GDM1 (cell line): ENCODE data around the gene MRPL4.

Experiments
- DNase-seq: peaks from one replicate; lab custom pipeline; 2025; lab: John Stamatoyannopoulos, UW

Gene MRPL4

DNA sequence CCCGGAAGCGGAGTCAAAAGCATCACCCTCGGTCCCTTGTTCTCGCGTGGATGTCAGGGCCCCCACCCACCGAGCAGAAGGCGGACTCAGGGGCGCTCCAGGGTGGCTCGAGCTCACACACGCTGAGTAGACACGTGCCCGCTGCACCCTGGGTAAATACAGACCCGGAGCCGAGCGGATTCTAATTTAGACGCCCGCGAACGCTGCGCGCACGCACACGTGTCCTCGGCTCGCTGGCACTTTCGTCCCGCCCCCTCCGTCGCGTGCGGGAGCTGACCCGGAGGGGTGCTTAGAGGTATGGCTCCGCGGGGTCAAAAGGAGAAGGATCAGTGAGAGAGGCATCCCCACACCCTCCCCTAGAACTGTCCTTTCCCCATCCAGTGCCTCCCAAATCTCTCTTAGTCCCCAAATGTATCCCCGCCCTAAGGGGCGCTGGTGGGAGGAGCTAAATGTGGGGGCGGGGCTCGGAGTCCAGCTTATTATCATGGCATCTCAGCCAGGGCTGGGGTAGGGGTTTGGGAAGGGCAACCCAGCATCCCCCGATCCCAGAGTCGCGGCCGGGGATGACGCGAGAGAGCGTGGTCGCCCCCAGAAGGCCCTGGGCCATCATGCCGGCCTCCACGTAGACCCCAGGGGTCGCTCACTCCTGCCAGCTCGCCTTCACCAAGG lies 37.3 kb downstream of the MRPL4 start:
- DNase-seq = peak; percentile 86

DNA sequence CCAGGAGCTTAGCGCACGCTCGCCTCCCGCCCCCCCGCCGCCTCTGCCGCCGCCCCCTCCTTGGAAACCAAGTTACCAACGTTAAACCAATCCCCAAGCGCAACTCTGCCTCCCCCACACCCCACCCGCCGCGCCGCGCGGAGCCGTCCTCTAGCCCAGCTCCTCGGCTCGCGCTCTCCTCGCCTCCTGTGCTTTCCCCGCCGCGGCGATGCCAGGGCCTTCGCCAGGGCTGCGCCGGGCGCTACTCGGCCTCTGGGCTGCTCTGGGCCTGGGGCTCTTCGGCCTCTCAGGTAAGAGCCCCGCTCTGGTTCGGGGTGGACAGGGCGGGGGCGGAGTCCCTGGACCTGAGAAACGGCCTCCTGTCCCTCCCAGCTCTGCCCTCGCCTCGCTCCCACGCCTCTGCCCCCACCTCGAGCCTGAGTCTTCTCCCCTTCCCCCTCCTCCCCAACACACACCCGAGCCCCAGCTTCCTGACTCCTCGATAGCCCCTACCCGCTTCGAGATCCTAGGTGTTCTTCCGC lies 37.9 kb downstream of the MRPL4 start, which contains the start of gene ICAM5:
Gene ICAM5, plus strand, starts transcription at position 117 of the 521 bp plus-strand sequence. Its CDS starts 92 bp downstream, at position 209.
- no peak for DNase-seq

DNA sequence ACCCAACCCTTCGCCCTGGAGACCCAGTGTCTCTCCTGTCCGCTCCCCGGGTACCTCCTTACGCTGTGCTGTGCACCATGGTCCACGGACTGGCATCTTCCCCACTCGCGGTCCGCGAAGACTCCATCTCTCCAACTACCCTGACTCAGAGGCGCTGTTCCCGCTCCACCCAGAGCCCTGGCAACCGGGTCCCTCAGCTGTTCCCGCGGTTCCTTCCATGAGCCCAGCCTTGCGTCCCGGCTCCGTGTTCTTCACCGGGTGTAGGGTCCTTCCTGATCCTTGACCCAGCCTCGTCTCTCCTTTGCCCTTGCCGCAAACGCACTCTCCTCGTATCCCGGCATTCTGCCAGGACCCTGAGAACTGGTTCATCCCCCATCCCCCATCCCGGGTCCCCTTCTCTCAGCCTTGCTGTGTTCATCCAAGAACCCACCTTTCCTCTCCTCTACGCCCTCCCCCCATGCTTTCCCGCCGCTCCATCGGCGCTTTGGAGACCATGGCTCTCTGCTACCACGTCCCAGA lies 38.4 kb downstream of the MRPL4 start:
- DNase-seq = no peak

DNA sequence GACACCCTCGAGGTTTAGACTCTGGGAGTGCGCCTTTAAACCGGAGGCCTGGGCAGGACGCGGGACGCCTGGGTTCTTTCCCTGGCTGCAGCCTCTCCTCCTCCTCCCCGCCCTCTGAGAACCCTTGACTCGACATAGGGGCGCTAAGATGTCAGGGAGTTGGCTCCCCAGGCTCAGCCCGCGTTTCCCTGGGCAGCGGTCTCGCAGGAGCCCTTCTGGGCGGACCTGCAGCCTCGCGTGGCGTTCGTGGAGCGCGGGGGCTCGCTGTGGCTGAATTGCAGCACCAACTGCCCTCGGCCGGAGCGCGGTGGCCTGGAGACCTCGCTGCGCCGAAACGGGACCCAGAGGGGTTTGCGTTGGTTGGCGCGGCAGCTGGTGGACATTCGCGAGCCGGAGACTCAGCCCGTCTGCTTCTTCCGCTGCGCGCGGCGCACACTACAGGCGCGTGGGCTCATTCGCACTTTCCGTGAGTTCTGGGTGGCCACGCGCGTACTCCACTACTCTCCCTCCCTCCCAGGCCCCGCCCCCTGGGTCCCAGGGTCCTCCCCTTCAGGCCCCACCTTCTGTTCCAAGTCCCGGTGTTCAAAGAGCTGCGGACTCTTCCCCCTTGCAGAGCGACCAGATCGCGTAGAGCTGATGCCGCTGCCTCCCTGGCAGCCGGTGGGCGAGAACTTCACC lies 39.0 kb downstream of the MRPL4 start:
- DNase-seq = peak; percentile 56

DNA sequence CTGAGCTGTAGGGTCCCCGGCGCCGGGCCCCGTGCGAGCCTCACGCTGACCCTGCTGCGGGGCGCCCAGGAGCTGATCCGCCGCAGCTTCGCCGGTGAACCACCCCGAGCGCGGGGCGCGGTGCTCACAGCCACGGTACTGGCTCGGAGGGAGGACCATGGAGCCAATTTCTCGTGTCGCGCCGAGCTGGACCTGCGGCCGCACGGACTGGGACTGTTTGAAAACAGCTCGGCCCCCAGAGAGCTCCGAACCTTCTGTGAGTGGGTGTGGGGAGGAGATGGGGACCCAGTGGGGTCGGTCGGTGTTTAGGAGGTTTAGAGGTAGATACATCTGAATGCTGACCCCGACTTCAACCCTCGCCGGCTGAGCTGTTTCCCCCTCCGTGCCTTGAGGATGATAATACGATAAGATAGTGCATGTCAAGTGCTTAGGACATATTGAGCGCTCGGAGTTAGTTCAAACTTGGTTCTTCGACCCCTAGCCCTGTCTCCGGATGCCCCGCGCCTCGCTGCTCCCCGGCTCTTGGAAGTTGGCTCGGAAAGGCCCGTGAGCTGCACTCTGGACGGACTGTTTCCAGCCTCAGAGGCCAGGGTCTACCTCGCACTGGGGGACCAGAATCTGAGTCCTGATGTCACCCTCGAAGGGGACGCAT lies 39.7 kb downstream of the MRPL4 start:
- no peak for DNase-seq

DNA sequence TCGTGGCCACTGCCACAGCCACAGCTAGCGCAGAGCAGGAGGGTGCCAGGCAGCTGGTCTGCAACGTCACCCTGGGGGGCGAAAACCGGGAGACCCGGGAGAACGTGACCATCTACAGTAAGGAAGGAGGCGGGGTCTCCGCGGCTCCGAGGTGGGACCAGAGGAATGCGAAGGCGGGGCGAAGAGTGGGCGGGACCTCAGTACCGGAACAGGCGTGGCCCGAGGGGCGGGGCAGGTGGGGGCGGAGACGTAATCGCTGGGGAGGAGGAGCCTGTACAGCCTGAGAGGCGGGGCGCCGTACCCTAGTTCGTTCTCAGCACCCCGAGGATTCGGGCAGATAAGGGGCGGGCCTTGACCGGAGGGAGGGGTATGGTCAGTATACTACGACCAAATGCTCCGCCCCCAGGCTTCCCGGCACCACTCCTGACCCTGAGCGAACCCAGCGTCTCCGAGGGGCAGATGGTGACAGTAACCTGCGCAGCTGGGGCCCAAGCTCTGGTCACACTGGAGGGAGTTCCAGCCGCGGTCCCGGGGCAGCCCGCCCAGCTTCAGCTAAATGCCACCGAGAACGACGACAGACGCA lies 40.3 kb downstream of the MRPL4 start:
- no peak for DNase-seq

DNA sequence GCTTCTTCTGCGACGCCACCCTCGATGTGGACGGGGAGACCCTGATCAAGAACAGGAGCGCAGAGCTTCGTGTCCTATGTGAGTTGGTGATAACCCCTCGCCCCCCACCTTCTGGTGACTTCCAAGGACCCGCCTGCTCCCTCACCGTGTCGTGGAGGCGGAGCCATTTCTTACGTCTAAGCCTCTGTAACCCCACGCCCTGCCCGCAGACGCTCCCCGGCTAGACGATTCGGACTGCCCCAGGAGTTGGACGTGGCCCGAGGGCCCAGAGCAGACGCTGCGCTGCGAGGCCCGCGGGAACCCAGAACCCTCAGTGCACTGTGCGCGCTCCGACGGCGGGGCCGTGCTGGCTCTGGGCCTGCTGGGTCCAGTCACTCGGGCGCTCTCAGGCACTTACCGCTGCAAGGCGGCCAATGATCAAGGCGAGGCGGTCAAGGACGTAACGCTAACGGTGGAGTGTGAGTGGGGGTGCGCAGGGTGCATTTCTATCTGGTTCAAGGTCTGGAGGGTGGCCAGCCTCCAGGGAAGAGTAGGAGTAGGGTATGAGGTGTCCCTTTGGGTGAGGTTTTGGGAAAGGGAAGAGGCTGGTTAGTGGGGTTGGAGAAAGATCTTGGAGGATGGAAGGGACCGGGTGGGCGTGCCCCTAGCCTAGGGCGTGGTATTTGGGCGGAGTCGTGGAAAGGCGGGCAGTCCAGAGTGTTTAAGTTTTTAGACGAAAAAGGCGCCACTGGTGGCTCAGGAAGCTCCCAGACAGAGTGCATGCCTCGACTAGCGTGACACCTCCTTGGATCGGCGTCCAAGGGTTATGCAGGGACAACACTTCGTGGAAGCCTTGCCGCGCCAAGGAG lies 41.0 kb downstream of the MRPL4 start:
- DNase-seq = no peak

DNA sequence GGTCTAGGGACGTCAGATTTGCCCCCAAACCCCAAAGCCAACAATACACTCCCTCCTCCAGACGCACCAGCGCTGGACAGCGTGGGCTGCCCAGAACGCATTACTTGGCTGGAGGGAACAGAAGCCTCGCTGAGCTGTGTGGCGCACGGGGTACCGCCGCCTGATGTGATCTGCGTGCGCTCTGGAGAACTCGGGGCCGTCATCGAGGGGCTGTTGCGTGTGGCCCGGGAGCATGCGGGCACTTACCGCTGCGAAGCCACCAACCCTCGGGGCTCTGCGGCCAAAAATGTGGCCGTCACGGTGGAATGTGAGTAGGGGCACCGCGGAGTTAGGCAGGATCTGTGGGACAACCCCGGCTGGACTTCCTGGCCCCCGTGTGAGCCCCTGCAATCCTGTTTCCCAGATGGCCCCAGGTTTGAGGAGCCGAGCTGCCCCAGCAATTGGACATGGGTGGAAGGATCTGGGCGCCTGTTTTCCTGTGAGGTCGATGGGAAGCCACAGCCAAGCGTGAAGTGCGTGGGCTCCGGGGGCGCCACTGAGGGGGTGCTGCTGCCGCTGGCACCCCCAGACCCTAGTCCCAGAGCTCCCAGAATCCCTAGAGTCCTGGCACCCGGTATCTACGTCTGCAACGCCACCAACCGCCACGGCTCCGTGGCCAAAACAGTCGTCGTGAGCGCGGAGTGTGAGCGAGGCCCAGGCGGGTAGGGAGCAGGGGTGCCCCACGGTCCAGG lies 41.8 kb downstream of the MRPL4 start:
- DNase-seq = no peak

DNA sequence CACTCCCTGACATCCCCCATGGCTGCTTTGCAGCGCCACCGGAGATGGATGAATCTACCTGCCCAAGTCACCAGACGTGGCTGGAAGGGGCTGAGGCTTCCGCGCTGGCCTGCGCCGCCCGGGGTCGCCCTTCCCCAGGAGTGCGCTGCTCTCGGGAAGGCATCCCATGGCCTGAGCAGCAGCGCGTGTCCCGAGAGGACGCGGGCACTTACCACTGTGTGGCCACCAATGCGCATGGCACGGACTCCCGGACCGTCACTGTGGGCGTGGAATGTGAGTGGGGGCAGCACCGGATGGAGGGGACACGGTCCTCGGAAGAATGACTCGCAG lies 42.3 kb downstream of the MRPL4 start:
- DNase-seq = no peak

DNA sequence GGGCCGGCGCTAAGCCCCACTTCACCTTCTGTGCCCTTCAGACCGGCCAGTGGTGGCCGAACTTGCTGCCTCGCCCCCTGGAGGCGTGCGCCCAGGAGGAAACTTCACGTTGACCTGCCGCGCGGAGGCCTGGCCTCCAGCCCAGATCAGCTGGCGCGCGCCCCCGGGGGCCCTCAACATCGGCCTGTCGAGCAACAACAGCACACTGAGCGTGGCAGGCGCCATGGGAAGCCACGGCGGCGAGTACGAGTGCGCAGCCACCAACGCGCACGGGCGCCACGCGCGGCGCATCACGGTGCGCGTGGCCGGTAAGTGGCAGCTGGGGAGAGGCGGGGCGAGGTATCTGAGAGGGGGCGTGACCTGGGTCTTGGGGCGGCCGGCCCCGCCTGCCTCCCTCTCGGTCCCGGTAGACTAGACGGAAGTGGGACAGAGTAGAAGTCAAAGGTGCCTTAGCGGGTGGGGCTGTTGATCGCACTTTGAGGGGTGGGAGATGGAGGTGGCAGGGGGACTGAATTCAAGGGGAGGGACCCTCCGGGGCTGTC lies 43.4 kb downstream of the MRPL4 start:
- no peak for DNase-seq

DNA sequence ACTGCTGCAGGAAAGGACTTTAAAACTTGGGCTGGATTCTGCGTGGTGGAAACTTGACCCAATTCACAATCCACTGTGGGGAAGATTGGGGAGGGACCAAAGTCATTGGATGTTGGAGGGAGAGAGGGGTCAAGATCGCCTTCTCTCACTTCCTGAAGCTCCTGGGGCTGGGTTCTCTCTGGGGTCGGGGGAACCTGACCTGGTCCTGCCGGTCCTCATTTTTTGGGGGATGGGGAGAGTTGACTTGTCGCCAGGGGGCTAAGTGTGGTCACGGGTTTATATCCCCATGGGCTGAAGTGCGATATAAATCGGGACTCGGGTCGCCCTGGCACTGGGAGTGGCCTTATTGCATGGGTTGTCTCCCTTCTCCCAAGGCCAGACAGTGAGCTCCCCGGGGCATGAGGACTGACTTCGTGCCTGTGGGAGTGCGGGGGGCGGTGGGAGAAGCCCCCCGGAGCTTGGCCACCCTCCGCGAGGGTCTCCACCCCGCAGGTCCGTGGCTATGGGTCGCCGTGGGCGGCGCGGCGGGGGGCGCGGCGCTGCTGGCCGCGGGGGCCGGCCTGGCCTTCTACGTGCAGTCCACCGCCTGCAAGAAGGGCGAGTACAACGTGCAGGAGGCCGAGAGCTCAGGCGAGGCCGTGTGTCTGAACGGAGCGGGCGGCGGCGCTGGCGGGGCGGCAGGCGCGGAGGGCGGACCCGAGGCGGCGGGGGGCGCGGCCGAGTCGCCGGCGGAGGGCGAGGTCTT lies 44.0 kb downstream of the MRPL4 start:
- DNase-seq = no peak

DNA sequence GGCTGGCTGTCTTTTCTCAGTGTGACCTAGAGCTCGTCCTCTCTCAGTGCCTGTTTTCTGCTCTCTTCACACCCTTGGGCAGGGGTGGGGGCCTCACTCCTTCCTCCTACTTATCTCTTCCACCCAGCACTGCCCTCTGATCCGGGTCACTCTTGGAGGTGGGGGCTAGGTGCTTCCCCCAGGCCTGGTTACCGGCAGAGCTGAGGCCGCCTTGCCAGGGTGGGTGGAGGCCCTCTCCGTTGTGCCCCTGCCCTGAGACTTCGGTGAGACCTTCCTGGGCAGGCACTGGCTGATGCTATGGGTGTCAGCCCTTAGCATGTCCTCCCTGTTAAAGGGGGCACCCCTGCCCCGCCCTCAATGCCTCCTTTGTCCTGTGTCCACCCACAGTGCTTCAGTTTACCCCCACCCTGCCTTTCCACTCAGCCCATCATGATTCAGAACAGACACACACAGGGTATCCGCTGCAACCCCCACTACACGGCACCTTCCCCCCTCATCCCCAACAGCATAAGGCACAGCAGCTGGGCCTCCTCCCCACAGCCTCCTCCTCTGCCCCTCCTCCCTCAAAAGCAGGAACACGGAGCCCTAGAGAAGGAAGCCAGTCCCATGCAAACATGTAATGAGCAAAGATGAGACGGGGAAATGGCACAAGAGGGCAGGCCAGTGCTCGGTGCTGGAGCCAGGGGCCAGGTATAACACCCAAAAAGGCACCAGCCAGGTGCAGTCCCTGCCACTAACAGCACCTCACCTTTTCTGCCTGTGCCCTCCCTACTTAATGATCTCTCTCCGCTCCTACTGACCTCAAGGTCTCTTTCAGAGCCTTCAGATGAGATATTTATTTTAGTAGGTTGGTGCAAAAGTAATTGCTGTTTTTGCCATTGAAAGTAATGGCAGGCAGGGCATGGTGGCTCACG lies 47.8 kb downstream of the MRPL4 start:
- peak; percentile 83 for DNase-seq

DNA sequence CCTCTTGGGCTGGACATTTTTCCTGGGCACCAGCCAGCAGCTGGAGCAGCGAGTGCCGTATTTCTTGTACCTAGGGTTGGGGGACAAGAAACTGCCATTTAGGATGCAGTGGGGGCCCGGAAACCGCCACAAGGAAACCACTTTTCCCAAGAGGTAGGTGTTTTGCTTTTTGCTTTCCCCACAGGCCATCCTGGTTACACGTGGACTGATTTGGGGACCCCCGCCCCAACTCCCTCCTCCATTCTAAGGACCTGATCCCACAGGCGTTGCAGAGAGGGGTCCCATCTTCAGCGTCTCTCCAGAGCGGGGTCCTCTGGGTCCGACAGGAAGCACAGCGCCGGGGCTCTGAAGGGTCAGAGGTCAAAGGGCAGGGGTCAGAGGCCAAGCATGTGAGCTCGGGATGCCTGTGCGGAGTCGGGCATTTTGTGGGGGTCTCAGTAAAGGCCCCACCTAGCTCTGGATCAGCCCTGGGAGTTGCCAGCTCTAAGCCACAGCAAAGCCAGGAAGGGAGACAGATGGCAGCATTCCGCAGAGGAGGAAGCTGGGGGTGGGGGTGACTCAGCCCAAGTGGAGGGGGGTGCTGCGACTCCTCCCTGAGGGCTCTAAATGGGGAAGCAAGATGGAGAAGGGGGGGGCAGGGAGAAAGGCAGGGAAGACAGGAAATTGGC lies 53.3 kb downstream of the MRPL4 start:
- peak; percentile 78 for DNase-seq

DNA sequence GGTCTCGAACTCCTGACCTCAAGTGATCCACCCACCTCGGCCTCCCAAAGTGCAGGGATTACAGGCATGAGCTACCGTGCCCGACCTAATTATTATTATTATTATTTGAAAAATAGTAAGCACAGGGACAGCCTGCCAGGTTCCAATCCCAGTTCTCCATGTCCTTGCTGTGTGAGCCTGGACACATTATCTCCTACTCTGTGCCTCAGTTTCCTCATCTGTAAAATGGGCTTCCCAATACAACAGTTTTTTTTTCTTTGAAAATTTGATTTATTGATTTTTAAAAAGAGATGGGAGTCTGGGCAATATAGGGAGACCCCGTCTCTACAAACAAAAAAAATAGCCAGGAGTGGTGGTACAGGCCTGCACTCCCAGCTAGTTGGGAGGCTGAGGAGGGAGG lies 54.3 kb downstream of the MRPL4 start:
- no peak for DNase-seq

DNA sequence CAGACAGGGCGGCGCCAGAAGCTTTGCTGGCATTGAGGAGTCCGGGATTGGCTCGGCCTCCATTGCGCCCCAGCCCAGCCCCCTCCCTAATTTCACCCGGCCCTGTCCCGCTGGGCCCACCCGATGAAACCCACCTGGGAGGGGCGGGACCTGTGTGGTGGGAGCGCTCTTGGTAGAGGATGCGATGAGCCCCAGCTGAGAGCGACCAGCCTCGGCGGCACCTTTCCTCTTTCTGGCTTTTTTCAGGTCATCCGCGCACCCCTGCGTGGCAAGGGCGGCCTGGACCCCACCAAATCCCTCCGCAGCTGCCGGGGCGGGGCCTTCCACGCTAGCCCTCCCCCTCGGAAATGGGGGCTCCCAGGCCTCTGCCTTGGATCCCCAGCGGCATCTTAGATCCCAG lies 57.4 kb downstream of the MRPL4 start, which contains the start of gene ZGLP1:
Gene ZGLP1, minus strand, starts transcription at position 393 of the 400 bp plus-strand sequence.
- no peak for DNase-seq
